ENCODE results near the gene GKN2.

GRCh38 chr2:68906716-68907115 lies 46.0 kb downstream of the GKN2 start:
- TF ChIP-seq CTCF (IDR thresholded peaks at IDR 0.05) = no peak
- no peak for TF ChIP-seq POLR2A (IDR thresholded peaks at IDR 0.05)

Measured in esophagus squamous epithelium (tissue), 4 donors.